GM12801 (cell line): ENCODE measurements around the gene FBXO44.

Experiments
- CTCF ChIP-seq: IDR thresholded peaks from one replicate; pipeline ENCODE4 v1.5.1; 2011; ENCODE audit warnings: control low read depth; ENCODE audit not compliant: insufficient read length; ENCODE audit errors: extremely low read depth

FBXO44 gene

GRCh38 chr1:11703357-11704193 is 48.9 kb downstream of the FBXO44 start:
- TF ChIP-seq CTCF = no peak

DNA sequence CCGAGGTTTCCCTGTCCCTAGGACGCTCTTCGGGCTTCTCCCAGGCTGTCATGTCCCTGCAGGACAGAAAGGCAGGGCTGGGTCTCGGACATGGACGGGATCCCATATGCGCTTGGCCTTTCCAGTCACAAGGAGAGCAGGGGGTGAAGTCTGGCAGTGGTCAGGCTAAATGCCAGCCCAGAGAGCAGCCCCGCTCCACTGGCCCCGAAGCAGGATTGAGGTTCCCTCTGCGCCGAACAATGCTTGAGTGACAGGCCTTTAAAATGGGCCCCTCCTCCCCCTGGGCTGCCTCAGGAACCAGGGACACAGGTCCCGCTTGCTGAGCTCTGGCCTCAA is 49.5 kb downstream of the FBXO44 start:
- no peak for TF ChIP-seq CTCF

- TF ChIP-seq CTCF = no peak
These were observed 50.2 kb downstream of the FBXO44 start for GRCh38 chr1:11704691-11705475.

- no peak for TF ChIP-seq CTCF
These were observed 50.9 kb downstream of the FBXO44 start for GRCh38 chr1:11705596-11705995.

DNA sequence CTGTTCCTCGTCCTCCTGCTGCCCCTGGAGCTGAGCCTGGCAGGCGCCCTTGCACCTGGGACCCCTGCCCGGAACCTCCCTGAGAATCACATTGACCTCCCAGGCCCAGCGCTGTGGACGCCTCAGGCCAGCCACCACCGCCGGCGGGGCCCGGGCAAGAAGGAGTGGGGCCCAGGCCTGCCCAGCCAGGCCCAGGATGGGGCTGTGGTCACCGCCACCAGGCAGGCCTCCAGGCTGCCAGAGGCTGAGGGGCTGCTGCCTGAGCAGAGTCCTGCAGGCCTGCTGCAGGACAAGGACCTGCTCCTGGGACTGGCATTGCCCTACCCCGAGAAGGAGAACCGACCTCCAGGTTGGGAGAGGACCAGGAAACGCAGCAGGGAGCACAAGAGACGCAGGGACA is 51.6 kb downstream of the FBXO44 start:
- no peak for TF ChIP-seq CTCF

DNA sequence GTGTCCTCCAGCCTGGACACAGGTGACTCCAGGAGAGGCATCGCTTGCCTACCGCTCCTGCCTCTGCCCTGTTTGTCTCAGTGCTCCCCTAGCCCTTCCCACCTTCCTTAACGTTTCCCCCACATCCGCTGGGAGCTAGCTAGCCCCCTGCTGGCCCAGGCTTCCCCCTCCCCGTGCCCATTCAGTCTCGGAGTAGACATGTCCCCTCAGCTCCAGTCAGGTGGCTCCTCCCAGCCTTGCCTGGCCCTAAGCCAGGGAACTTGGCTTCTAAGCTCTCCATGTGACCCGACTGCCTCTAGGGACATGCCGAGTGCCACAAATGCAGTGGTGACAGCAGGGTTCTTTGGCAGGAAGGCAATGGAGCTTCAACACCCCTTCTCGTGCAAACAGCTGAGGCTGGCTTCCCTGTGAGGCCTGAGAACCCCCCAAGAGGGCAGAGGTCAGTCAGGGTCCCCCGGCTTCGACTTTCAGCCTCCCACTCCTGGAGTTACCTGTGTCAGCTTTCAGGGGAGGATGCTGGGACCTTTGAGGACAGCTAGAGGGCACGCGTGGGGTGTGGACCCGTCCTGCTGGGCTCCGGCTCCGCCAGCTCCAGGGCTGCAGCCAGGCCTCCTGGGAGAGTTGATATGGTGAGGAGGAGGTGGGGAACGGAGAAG is 53.1 kb downstream of the FBXO44 start:
- TF ChIP-seq CTCF = no peak

- TF ChIP-seq CTCF = no peak
These were observed 54.1 kb downstream of the FBXO44 start for GRCh38 chr1:11708554-11709350.
